ENCODE data around the gene ACADS. TPM values are rescaled to one million over a fixed set of nuclear protein-coding genes. Genes with fewer than 3 reads are reported as not detected.

ACADS gene
- total and polyA plus RNA-seq, 2 of the 8 experiments (the other 6 are each of a cell fraction or from before 2014, with no cell fraction given) = 4.9 to 7.5 TPM

GRCh38 chr12:120678572-120678971 is 47.1 kb upstream of the ACADS start:
- no peak overlapping the region for H2AFZ ChIP-seq (ENCODE audit: low read length)
- H3K36me3 ChIP-seq (ENCODE audit: control insufficient read depth in 2 of 4, insufficient read depth in 4 of 4, low read length in 3 of 4) = no peaks in the 10 kb centered on the region
- no peak overlapping the region for H3K4me2 ChIP-seq (ENCODE audit: insufficient read depth in 1 of 2, low read depth in 2 of 2, low read length in 2 of 2)
- ChIA-PET CTCF (ENCODE audit: partially characterized antibody) (interaction anchor here (1.0 to 10.3 kb wide), 4 partner anchors 9 to 34 kb away, joined by 3 to 83 read pairs (median 3); no protein-coding TSS in a partner anchor), POLR2A (ENCODE audit: partially characterized antibody) (interaction anchor here (0.6 to 1.6 kb wide), 5 partner anchors 14 to 387 kb away, joined by 3 to 4 read pairs (median 3); partner anchors contain the start of gene RNU4-2)
- no peaks in the 10 kb centered on the region for H3K79me1 ChIP-seq (ENCODE audit: low read depth, low read length)
- H4K8ac ChIP-seq (ENCODE audit: extremely low read depth, insufficient read depth, low read length) = no peak overlapping the region
- no peaks in the 10 kb centered on the region for H3K9me3 ChIP-seq (ENCODE audit: insufficient read depth in 2 of 2, low read depth in 1 of 2, low read length in 1 of 2)
- DNase-seq (ENCODE audit: low read depth in 1 of 2, low spot score in 2 of 2) (no peak), FAIRE-seq (no peak)
- H3K79me2 ChIP-seq (ENCODE audit: control insufficient read depth in 1 of 2, insufficient read depth in 2 of 2, low read length in 2 of 2) = no peaks in the 10 kb centered on the region
- H3K56ac ChIP-seq (replicated peaks; ENCODE audit: insufficient read length, low read depth, low read length) = no peak overlapping the region
- H3K27me3 ChIP-seq (replicated peaks in 1 of 4; ENCODE audit: control insufficient read depth in 3 of 4, extremely low read depth in 1 of 4, insufficient read depth in 3 of 4, low read length in 3 of 4) = no peaks in the 10 kb centered on the region
- H2AK5ac ChIP-seq (ENCODE audit: low read depth, low read length) = no peak overlapping the region
- WGBS, 2 experiments (ENCODE audit: extremely low coverage in 1 of 2, insufficient coverage in 1 of 2, insufficient read length in 1 of 2, insufficient replicate concordance in 2 of 2, low coverage in 1 of 2, low lambda C conversion rate in 2 of 2, missing lambda C conversion rate in 1 of 2) = 91% methylated on average over 8 of the region's 8 CpGs; no CpG with 5 or more reads in 1 of the 2 experiments
- no peak overlapping the region for H3K9ac ChIP-seq (replicated peaks in 1 of 4; ENCODE audit: extremely low read depth in 1 of 4, low read depth in 3 of 4, low read length in 3 of 4)
- TF ChIP-seq TEAD4 (IDR thresholded peaks at IDR 0.05; ENCODE audit: low read depth, low read length) (no peak), TAF7 (optimal IDR thresholded peaks at IDR 0.05; ENCODE audit: borderline replicate concordance, low read depth, low read length) (no peak), CREB1 (IDR thresholded peaks at IDR 0.05) (no peak), BCL11A (IDR thresholded peaks at IDR 0.05; ENCODE audit: low read depth in 2 of 2, low read length in 2 of 2) (no peak)
- H2BK12ac ChIP-seq (ENCODE audit: low read depth, low read length) = no peak overlapping the region
- no peak overlapping the region for H3K27ac ChIP-seq (ENCODE audit: low read depth, low read length)
- no peak overlapping the region for H4K5ac ChIP-seq (ENCODE audit: insufficient read length, low read depth, low read length)
- H2BK20ac ChIP-seq (ENCODE audit: low read length) = no peak overlapping the region
- H2BK5ac ChIP-seq (ENCODE audit: low read depth, low read length) = no peak overlapping the region
- H4K20me1 ChIP-seq (replicated peaks in 1 of 2; ENCODE audit: control insufficient read depth in 1 of 2, insufficient read depth in 2 of 2, low read length in 2 of 2) = no peaks in the 10 kb centered on the region
- H3K4me3 ChIP-seq (ENCODE audit: extremely low read depth in 1 of 4, insufficient read depth in 2 of 4, low read depth in 3 of 4, low read length in 4 of 4) = no peak overlapping the region
- no peak overlapping the region for H3K4ac ChIP-seq (replicated peaks; ENCODE audit: insufficient read length, low read depth, low read length)
- H2BK120ac ChIP-seq (replicated peaks; ENCODE audit: low read depth, low read length) = no peak overlapping the region
- H3K4me1 ChIP-seq (replicated peaks in 1 of 4; ENCODE audit: control insufficient read depth in 3 of 4, insufficient read depth in 4 of 4, low read length in 3 of 4) = peaks cover 0 to 6% (median 0%) of the 10 kb centered on the region in 4 experiments; a peak in 2 of 7 replicates
- no peak overlapping the region for H3K23ac ChIP-seq (ENCODE audit: insufficient read length)
- H4K91ac ChIP-seq (replicated peaks; ENCODE audit: insufficient read length, low read length) = no peak overlapping the region
- H3K23me2 ChIP-seq (ENCODE audit: low read depth, low read length) = no peaks in the 10 kb centered on the region
- no peak overlapping the region for H3K18ac ChIP-seq (ENCODE audit: extremely low read depth, low read length)
- no peak overlapping the region for H2BK15ac ChIP-seq (ENCODE audit: low read length)
- H3K14ac ChIP-seq (ENCODE audit: insufficient read length) = no peak overlapping the region
